Measurements from ENCODE around the gene APOBR. TPM values are rescaled to one million over a fixed set of nuclear protein-coding genes. Genes with fewer than 3 reads are reported as not detected.
"Not testable (repeated sequence)": the region's sequence is repeated elsewhere in the genome, so short reads cannot be mapped to it uniquely, and the experiment has no call there.

Gene APOBR
- total RNA-seq, 1 donor, result 3.6 TPM

DNA sequence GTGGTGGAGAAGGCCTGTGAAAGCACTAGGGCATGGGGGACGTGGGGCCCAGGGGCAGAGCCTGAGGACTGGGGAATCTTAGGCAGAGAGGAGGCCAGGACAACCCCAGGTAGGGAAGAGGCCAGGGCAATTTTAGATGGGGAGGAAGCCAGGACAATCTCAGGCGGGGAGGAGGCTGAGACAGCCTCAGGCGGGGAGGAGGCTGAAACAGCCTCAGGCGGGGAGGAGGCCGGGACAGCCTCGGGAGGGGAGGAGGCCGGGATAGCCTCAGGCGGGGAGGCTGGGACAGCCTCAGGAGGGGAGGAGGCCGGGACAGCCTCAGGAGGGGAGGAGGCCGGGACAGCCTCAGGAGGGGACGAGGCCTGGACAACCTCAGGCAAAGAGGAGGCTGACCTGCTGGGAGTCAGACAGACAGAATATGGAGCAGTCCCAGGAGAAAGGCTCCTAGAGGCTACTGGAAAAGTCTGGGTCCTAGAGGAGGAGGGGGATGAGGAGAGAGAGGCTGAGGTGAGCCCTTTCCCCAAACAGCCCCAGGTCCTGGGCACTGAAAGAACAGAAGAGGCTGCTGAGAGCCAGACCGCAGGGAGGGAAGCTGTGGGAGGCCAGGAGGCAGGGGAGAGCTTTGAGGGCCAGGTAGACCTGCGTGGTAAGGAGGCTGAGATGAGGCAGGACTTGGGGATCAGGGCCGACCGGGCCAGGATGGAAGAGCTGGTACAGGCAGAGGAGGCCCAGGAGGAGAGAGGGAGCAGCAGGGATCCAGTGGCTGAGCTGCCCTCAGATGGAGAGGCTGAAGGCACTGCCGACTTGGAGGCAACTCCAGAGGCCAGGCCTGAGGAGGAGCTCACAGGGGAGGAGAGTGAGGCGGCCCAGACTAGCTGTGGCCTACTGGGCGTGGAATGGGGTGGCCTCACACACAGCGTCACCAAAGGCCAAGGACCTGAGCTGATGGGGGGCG is 1.6 kb downstream of the APOBR start:
- peaks cover 56% of the 10 kb centered on the region for H3K4me1 ChIP-seq (ENCODE audit: insufficient read depth, low read length)
- H3K27me3 ChIP-seq (ENCODE audit: insufficient read depth, low read length), result no peaks in the 10 kb centered on the region
- no peaks in the 10 kb centered on the region for H3K9me3 ChIP-seq (ENCODE audit: low read depth, low read length)
- peak overlapping the region; percentile 48 for H3K4me3 ChIP-seq (ENCODE audit: low read length)

DNA sequence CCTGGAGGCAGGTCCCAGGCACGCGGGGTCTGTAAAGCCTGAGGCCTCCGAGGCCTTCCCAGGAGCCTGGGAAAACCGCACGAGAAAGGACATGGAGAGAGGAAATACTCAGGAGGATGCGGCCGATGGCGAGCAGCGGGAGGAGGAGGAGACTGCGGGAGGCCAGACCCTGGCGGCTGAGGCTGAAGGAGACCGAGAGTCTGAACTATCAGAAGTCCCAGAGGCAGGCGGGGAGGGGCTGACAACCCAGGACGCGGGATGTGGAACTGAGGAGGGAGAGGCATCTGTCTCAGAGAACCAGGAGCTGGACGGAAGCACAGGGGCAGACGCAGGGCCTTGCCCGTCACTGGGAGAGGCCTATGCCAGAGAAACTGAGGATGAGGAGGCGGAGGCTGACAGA is 2.4 kb downstream of the APOBR start:
- peaks cover 51% of the 10 kb centered on the region for H3K4me1 ChIP-seq (ENCODE audit: insufficient read depth, low read length)
- H3K9me3 ChIP-seq (ENCODE audit: low read depth, low read length), result no peaks in the 10 kb centered on the region
- H3K4me3 ChIP-seq (ENCODE audit: low read length), result no peak overlapping the region
- no peaks in the 10 kb centered on the region for H3K27me3 ChIP-seq (ENCODE audit: insufficient read depth, low read length)

DNA sequence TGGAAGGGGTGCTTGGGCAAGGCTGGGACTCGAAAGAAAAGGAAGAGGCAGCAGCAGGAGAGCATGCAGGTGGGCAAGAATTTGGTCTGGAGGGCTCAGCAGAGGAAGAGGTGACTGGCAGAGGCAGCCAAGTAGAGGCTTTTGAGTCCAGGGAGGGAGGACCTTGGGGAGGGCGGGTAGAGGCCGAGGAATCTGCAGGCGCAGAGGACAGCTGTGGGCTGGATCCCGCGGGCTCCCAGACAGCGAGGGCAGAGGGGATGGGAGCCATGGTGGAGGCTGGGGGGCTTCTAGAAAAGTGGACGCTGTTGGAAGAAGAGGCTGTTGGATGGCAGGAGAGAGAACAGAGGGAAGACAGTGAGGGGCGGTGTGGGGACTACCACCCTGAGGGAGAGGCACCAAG is 2.9 kb downstream of the APOBR start:
- H3K27me3 ChIP-seq (ENCODE audit: insufficient read depth, low read length), result no peaks in the 10 kb centered on the region
- no peak overlapping the region for H3K4me3 ChIP-seq (ENCODE audit: low read length)
- H3K9me3 ChIP-seq (ENCODE audit: low read depth, low read length), result no peaks in the 10 kb centered on the region
- H3K4me1 ChIP-seq (ENCODE audit: insufficient read depth, low read length), result peaks cover 49% of the 10 kb centered on the region

DNA sequence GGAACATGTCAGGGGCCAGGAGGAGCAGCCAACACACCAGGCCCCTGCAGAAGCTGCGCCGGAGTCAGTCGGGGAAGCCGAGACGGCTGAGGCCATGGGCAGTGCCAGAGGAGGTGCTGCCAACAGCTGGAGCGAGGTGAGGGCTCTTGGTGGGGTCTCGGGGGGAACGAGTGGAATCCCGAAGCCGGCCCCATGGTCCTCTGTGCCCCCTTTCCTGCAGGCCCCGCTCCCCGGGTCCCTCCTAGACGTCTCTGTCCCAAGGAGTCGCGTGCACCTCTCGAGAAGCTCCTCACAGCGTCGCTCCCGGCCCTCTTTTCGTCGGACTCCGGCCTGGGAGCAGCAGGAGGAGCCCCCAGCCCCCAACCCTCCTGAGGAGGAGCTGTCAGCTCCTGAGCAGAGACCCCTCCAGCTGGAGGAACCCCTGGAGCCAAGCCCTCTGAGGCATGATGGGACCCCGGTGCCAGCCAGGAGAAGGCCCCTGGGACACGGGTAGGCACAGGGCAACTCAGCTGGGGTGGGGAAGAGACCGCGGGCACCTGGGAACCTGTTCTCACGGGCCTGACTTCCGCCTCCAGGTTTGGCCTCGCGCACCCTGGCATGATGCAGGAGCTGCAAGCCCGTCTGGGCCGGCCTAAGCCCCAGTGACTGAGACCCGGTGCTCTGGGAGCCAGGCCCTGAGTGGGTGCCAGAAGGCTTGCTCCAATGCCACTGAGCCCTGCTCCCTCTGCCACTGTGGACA is 3.6 kb downstream of the APOBR start:
- Histone ChIP-seq H3K9me3 (ENCODE audit: low read depth, low read length) (no peaks in the 10 kb centered on the region), H3K27me3 (ENCODE audit: insufficient read depth, low read length) (no peaks in the 10 kb centered on the region), H3K4me1 (ENCODE audit: insufficient read depth, low read length) (peaks cover 42% of the 10 kb centered on the region), H3K4me3 (ENCODE audit: low read length) (no peak overlapping the region)

DNA sequence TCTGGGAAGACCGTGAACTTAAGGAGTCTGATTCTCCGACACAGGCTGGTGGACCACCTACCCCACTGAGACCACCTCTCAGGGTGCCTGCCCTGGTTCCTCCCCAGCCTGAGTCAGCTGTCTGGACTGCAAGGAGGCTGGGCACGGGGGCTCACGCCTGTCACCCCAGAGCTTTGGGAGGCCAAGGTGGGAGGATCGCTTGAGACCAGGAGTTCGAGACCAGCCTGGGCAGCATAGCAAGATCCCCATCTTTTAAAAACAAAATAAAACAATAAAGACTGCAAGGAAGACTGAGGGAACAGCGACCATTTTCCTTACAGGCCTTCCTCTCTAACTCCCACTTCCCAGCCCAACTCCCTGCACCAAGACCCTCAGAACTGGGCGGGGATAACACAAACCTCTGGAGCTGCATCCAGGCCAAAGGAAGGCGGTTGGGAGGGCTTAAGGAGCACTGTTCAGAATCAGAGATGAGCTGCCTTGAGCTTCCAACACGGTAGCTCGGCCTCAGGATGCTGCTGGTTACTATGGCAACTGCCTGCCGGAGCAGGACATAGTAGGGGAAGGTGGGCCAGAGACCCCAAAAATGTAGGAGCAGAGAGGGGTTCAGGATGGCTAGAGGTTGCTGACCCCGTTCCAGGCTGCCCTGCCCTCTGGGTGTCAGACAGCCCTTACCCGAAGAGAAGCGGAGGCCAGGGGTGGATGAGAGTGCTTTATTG is 4.4 kb downstream of the APOBR start:
- Histone ChIP-seq H3K4me3 (ENCODE audit: low read length) (no peak overlapping the region), H3K4me1 (ENCODE audit: insufficient read depth, low read length) (peaks cover 34% of the 10 kb centered on the region), H3K9me3 (ENCODE audit: low read depth, low read length) (no peaks in the 10 kb centered on the region), H3K27me3 (ENCODE audit: insufficient read depth, low read length) (no peaks in the 10 kb centered on the region)

DNA sequence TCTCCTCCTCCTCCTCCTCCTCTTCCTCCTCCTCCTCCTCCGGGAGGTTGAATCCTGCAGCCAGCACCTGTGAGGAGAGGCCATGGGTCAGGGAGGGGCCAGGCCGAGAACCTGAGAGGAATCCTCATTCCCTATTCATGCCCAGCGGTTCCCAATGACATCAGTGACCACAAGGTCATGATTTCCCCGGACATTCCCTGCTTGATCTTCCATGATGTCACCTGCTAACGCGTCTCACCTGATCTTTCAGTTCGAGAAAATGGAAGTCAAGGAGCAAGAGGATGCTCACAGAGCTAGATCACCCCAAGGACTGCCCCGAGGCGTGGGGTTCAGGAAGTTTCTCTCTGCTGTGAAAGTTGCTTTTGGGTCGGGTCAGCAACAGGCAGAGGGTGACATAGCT is 5.4 kb downstream of the APOBR start:
- no peaks in the 10 kb centered on the region for H3K27me3 ChIP-seq (ENCODE audit: insufficient read depth, low read length)
- no peak overlapping the region for H3K4me3 ChIP-seq (ENCODE audit: low read length)
- H3K9me3 ChIP-seq (ENCODE audit: low read depth, low read length), result no peaks in the 10 kb centered on the region
- peaks cover 28% of the 10 kb centered on the region for H3K4me1 ChIP-seq (ENCODE audit: insufficient read depth, low read length)

DNA sequence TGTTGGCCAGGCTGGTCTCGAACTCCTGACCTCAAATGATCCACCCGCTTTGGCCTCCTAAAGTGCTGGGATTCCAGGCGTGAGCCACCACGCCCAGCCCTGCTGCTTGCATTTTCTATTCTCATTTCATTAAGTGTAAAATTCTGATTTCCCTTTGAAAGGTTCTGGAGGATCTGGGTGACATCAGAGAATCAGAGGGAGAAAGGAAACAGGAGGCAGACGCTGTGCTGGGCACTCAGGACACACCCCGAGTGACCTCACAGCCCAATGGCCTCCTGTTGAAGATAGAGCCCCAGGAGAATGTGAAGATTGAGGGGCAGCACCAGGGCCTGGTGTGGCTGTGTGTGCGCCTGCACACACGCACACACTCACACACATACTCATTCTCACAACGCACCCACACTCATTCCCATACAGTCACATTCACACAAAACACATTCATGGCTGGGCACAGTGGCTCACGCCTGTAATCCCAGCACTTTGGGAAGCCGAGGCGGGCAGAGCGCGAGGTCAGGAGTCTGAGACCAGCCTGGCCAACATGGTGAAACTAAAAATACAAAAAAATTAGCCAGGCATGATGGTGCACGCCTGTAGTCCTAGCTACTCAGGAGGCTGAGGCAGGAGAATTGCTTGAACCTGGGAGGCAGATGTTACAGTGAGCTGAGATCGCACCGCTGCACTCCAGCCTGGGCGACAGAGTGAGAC is 6.2 kb downstream of the APOBR start:
- not testable (repeated sequence) for H3K9me3 ChIP-seq (ENCODE audit: low read depth, low read length); H3K27me3 ChIP-seq (ENCODE audit: insufficient read depth, low read length); H3K4me3 ChIP-seq (ENCODE audit: low read length)
- H3K4me1 ChIP-seq (ENCODE audit: insufficient read depth, low read length), result peaks cover 28% of the 10 kb centered on the region

DNA sequence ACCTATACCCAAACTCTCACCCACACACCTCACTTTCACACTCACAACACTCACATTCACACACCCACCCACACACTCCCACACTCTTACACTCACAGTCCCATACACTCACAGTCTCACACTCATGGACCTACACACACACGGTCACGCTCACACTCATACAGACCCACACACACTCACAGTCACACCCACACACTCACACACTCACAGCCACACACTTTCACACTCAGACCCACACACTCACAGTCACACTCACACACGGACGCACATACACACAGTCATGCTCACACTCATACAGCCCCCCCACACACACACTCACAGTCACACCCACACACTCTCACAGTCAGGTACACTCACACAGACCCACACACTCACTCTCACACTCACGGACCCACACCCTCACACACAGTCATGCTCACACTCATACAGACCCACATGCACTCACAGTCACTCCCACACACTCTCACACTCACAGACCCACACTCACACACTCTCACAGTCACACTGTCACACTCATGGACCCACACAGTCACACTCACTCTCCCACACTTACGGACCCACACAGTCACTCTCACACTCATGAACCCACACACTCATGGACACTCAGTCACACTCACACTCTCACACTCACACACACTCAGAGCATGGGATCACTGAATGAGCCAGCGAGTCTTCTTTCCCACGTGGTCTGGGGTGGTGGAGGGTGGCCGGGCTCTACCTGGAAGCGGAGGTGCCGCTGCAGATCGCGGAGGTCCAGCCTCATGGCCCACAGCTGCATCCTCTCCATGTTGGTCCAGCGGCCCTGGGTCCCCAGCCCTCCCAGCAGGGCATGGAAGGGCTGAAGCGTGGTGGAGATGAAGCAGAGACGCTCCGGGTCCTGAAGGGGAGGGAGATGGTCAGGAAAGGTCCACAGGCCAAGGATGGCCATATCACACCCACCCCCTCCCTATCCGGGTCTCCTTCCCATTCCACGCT is 7.1 kb downstream of the APOBR start:
- no peaks in the 10 kb centered on the region for H3K27me3 ChIP-seq (ENCODE audit: insufficient read depth, low read length)
- no peak overlapping the region for H3K4me3 ChIP-seq (ENCODE audit: low read length)

DNA sequence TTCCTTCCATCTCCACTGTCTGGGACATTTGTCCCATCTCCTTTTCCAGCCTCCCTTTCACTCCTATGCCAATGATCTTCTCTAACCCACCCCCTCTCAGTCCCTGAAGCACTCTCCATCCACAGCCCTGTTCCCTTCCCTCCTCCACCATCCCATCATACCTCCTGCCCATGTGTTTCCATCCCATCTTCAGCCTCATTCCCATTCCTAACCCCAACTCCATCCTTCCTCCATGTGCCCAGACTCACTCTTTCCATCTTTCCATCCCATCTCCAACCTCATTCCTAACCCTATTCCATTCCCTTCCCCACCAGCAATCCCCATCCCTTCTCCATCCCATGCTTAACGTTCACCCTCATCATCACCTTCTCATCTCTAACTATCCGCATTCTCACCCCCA is 7.8 kb downstream of the APOBR start:
- Histone ChIP-seq H3K4me1 (ENCODE audit: insufficient read depth, low read length) (peaks cover 28% of the 10 kb centered on the region), H3K4me3 (ENCODE audit: low read length) (no peak overlapping the region), H3K27me3 (ENCODE audit: insufficient read depth, low read length) (no peaks in the 10 kb centered on the region), H3K9me3 (ENCODE audit: low read depth, low read length) (no peaks in the 10 kb centered on the region)

More for the DNA sequence above, 7.1 kb downstream of the APOBR start:
- no peaks in the 10 kb centered on the region for H3K9me3 ChIP-seq (ENCODE audit: low read depth, low read length)
- H3K4me1 ChIP-seq (ENCODE audit: insufficient read depth, low read length), result peaks cover 28% of the 10 kb centered on the region

DNA sequence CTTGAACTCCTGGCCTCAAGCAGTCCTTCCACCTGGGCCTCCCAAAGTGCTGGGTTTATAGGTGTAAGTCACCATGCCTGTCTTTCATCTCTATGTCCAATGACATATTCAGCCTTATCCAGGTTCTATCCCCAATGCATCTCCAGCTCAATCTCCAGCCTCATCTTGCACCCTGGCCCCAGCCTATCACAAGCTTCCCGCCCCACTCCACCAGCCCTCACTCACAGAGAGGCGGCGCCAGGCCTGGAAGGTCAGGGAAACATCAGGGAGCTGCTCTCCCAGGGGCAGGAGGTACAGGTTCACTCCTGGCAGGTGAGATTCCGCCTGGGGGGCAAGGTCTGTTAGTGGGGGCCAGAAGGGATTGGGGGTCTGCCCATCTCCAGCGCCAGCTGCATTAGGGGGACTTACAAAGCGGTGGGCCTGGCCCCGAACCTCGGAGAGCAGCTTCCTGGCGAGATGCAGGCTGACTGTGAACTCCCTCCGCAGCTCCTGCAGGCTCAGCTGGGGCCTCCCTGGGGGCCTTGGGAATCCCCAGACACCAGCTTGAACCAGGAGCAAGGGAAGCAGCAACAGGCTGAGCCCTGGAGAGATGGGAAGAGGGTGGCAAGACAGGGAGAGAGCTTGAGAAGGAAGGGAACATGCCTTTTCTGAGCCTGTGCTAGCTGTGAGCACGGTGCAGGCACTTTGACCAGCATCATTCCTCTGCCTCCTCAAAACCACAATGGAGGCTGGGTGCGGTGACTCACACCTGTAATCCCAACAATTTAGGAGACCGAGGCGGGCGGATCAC is 9.2 kb downstream of the APOBR start:
- H3K4me3 ChIP-seq (ENCODE audit: low read length), result no peak overlapping the region
- no peaks in the 10 kb centered on the region for H3K9me3 ChIP-seq (ENCODE audit: low read depth, low read length)
- no peaks in the 10 kb centered on the region for H3K27me3 ChIP-seq (ENCODE audit: insufficient read depth, low read length)
- H3K4me1 ChIP-seq (ENCODE audit: insufficient read depth, low read length), result peaks cover 37% of the 10 kb centered on the region

DNA sequence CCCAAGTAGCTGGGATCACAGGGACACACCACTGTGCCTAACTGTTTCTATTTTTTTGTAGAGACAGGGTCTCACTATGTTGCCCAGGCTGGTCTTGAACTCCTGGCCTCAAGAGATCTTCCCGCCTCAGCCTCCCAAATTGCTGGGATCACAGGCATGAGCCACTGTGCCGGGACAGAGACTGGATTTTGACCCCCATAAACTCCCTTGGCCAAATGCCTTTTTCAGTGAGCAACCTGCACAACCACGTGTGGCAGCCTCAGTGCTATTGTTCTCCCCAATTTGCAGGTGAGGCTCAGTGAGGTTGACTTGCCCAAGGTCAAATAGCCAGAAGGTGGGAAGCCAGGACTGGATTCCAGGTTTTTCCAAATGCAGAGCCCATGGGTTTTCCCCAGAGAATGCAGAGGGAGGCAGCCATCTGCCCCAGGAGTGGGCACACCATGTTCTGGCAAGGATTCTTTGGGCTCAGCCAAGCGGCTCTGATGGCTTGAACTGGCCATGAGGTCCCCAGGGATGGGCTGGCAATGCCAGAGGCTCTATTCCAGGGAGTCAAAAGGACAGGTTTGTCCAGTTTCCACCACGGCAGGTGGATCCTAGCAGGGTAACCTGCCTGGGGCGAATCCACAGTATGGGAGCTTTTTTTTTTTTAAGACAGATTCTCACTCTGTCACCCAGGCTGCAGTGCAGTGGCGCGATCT is 10.4 kb downstream of the APOBR start:
- Histone ChIP-seq H3K4me1 (ENCODE audit: insufficient read depth, low read length) (peaks cover 37% of the 10 kb centered on the region), H3K9me3 (ENCODE audit: low read depth, low read length) (no peaks in the 10 kb centered on the region), H3K27me3 (ENCODE audit: insufficient read depth, low read length) (no peaks in the 10 kb centered on the region), H3K4me3 (ENCODE audit: low read length) (no peak overlapping the region)

DNA sequence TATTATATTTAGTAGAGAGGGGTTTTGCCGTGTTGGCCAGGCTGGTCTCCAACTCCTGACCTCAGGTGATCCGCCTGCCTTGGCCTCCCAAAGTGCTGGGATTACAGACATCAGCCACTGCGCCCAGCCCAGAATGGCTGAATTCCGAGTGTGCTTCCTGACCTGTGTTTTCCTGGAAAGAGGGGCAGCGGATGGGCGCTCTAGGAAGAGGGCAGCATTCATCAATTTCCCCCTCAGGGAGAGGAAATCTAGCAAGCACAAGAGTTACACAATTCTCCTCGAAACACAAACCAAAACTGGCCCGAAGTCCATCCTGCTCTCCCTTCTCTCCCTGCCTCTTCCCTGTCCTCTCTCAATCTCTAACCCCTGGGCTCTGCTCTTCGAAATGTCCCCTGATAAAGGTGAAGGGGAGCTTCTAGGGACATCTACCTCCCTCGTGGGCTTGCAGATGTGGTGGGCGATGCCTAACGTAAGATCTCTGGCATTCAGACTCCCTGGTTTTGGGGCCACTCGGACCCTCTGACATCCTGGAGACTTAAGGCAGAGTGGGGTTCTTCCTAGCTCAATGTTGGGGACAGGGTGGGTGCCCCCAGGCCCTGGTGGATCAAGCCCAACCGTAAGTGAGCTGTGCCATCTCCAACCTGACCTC is 11.2 kb downstream of the APOBR start:
- H3K4me1 ChIP-seq (ENCODE audit: insufficient read depth, low read length), result peaks cover 37% of the 10 kb centered on the region
- no peaks in the 10 kb centered on the region for H3K9me3 ChIP-seq (ENCODE audit: low read depth, low read length)
- no peak overlapping the region for H3K4me3 ChIP-seq (ENCODE audit: low read length)
- no peaks in the 10 kb centered on the region for H3K27me3 ChIP-seq (ENCODE audit: insufficient read depth, low read length)

Measured in mononuclear cell (primary cell).